Vagina (tissue), 2 donors: ENCODE results near the gene GNPTG. TPM values are rescaled to one million over a fixed set of nuclear protein-coding genes. Genes with fewer than 3 reads are reported as not detected.

Experiments used
- DNase-seq, 2 donors: peaks; one replicate each; pipeline ENCODE4 v3.0.0-alpha.2; 2017; ENCODE audit errors: extremely low spot score in 2 of 2
- H3K27ac ChIP-seq: fragments of 200-600 bp; sonication (generic); one replicate; pipeline ENCODE4 v1.5.1; 2019
- H3K27me3 ChIP-seq: fragments of 200-600 bp; sonication (generic); one replicate; pipeline ENCODE4 v1.5.1; 2019
- H3K36me3 ChIP-seq, 2 donors: fragments of 200-600 bp; sonication (generic); one replicate each; pipeline ENCODE4 v1.5.1; 2017 to 2019
- H3K4me1 ChIP-seq: fragments of 200-600 bp; sonication (generic); one replicate; pipeline ENCODE4 v1.5.1; 2019
- H3K4me3 ChIP-seq, 2 donors: fragments of 200-600 bp; sonication (generic); 1 replicate in 1 of 2; 2 replicates in 1 of 2; pipeline ENCODE4 v1.5.1; 2016 to 2019
- H3K9me3 ChIP-seq: fragments of 200-600 bp; sonication (generic); one replicate; pipeline ENCODE4 v1.5.1; 2019
- CTCF ChIP-seq, 3 experiments: fragments of 450-650 bp in 2 of 3; fragments of 200-600 bp in 1 of 3; sonication (generic) in 1 of 3; IDR thresholded peaks; one replicate each; pipeline ENCODE4 v1.5.1; 2017 to 2019; ENCODE audit warnings: antibody characterized with exemption in 3 of 3, mild to moderate bottlenecking in 2 of 3, moderate library complexity in 2 of 3
- POLR2A ChIP-seq, 2 donors: fragments of 450-650 bp; IDR thresholded peaks; one replicate each; pipeline ENCODE4 v1.6.1; 2017; ENCODE audit warnings: antibody characterized with exemption in 2 of 2, mild to moderate bottlenecking in 2 of 2, moderate library complexity in 2 of 2
- POLR2AphosphoS5 ChIP-seq, 2 donors: sonication (generic); formaldehyde crosslinking; IDR thresholded peaks; one replicate each; pipeline ENCODE4 v1.9.0; 2017; ENCODE audit warnings: antibody characterized with exemption in 2 of 2, mild to moderate bottlenecking in 2 of 2, low read depth in 1 of 2; ENCODE audit not compliant: insufficient read depth in 1 of 2
- intact Hi-C: fragments of 100-400 bp; cut with DNase I; formaldehyde crosslinking; loops from one replicate; pipeline ENCODE4 v1.15.1; 2023
- total RNA-seq: library from RNA; depleted of rRNA; stranded (reverse); fragments of >200 nt; gene quantifications from one replicate; pipeline ENCODE4 v1.2.3, GENCODE V29; 2016

Gene GNPTG
- total RNA-seq, 1 donor from 2014 or later: 63.3 TPM

GRCh38 chr16:1367486-1368174, 15.9 kb downstream of the GNPTG start:
- intact Hi-C loops: loop anchor here (10.0 kb wide), 1 partner anchor 47 kb away; the partner anchor contains the start of gene UNKL
- TF ChIP-seq POLR2AphosphoS5 (IDR thresholded peaks at IDR 0.05; ENCODE audit: insufficient read depth in 1 of 2, low read depth in 1 of 2) (no peak), POLR2A (IDR thresholded peaks at IDR 0.05) (no peak), CTCF (IDR thresholded peaks at IDR 0.05) (no peak)
- H3K27ac ChIP-seq: no peak overlapping the region
- no peaks in the 10 kb centered on the region for H3K27me3 ChIP-seq
- no peak overlapping the region for H3K4me3 ChIP-seq
- H3K4me1 ChIP-seq: no peaks in the 10 kb centered on the region
- DNase-seq: no peak
- no peaks in the 10 kb centered on the region for H3K9me3 ChIP-seq
- peaks cover 0 to 53% of the 10 kb centered on the region in 2 donors for H3K36me3 ChIP-seq

DNA sequence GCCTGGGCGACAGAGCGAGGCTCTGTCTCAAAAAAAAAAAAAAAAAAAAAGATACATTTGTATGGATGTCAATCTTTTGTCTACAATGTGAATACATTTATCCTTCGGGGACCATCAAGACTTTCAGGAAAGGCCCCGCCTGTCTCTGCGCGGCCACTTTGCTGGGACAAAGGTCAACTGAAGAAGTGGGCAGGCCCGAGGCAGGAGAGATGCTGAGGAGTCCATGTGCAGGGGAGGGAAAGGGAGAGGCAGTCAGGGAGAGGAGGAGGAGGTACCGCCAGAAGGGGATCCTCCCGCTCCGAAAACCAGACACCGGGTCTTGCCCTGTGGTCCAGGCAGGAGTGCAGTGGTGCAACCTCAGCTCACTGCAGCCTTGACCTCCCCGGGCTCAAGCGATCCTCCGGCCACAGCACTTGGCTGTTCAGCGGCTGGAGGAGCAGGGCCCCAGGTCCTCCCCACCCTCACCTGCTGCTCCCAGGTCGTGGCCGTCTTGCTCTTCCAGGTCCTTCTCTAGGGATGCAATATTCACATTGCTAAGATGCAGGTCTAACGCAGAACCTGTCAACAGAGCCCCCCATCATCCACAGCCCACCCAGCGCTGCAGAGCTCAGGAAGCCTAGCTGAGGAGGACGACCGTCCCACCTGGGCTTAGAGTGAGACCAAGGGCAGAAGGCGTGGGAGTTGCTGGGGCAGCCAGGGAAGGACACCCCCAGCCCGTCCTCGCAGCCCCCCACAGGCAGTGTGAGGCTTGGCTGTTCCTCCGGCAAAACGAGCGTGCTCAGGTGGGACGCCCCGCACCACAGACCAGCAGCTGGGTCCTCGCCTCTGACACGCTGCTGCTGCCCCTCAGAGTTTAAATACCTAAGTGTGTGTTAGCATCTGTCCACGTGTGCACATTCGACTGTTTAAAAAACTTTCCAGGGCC, 19.6 kb downstream of the GNPTG start:
- H3K4me1 ChIP-seq: no peaks in the 10 kb centered on the region
- H3K4me3 ChIP-seq: no peak overlapping the region
- H3K27me3 ChIP-seq: no peaks in the 10 kb centered on the region
- H3K27ac ChIP-seq: no peak overlapping the region
- no peak for DNase-seq
- peaks cover 0 to 42% of the 10 kb centered on the region in 2 donors for H3K36me3 ChIP-seq
- intact Hi-C loops: no loop called here
- TF ChIP-seq POLR2A (IDR thresholded peaks at IDR 0.05) (no peak), POLR2AphosphoS5 (IDR thresholded peaks at IDR 0.05; ENCODE audit: insufficient read depth in 1 of 2, low read depth in 1 of 2) (no peak), CTCF (IDR thresholded peaks at IDR 0.05) (no peak)
- no peaks in the 10 kb centered on the region for H3K9me3 ChIP-seq

DNA sequence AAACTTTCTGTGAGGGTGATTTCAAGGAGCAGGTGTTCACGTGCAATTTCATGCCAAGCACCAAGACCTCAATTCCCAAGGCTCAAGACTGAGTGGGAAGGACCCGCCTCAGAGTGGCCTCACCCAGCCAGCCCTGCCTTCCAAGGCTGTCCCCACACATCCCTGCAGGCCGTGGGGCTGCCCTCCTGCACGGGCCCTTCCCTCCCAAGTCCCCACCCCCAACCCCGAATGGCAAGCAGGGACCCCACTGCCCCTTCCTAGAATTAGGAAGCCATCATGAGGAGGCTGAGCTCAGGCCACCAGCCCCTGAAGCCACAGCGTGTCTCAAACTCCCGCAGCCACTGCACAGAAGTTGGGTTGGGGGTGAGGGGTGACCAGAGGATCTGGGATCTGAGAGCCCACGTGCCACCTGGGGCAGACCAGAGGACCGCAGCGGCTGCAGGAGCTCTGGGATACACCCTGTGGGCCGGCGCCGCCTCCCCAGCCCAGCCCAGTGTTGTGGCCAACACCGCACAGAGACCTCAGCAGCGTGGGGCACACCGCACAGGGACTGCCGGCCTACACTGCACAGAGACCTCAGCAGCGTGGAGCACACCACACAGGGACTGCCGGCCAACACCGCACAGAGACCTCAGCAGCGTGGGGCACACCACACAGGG, 20.7 kb downstream of the GNPTG start:
- no peak for DNase-seq

More for the DNA sequence above, 20.7 kb downstream of the GNPTG start:
- H3K36me3 ChIP-seq: peaks cover 0 to 31% of the 10 kb centered on the region in 2 donors
- no peaks in the 10 kb centered on the region for H3K9me3 ChIP-seq
- no peaks in the 10 kb centered on the region for H3K4me1 ChIP-seq
- no peak overlapping the region for H3K27ac ChIP-seq
- TF ChIP-seq CTCF (IDR thresholded peaks at IDR 0.05) (no peak), POLR2AphosphoS5 (IDR thresholded peaks at IDR 0.05; ENCODE audit: insufficient read depth in 1 of 2, low read depth in 1 of 2) (no peak), POLR2A (IDR thresholded peaks at IDR 0.05) (no peak)
- no peak overlapping the region for H3K4me3 ChIP-seq
- H3K27me3 ChIP-seq: no peaks in the 10 kb centered on the region
- intact Hi-C loops: no loop called here
